T-helper 2 cell treated with Interferon-gamma antibody and Interleukin-4, amounts not matched to agents 5 μg/mL and 100 μg/mL, for 36 hours (primary cell): ENCODE data around the gene OLA1.

Experiments used
- DNase-seq: peaks from one replicate; pipeline ENCODE4 v3.0.0; 2021; ENCODE audit warnings: low spot score
- H3K27ac Mint-ChIP-seq: one replicate; pipeline ENCODE4 v1.8.0; 2021; ENCODE audit warnings: mild to moderate bottlenecking, mixed read lengths
- H3K27me3 Mint-ChIP-seq: one replicate; pipeline ENCODE4 v1.8.0; 2021; ENCODE audit warnings: low read depth, mixed read lengths
- H3K36me3 Mint-ChIP-seq: one replicate; pipeline ENCODE4 v1.8.0; 2021; ENCODE audit warnings: low read depth, mixed read lengths
- H3K4me1 Mint-ChIP-seq: one replicate; pipeline ENCODE4 v1.8.0; 2021; ENCODE audit warnings: low read depth, mixed read lengths
- H3K4me3 Mint-ChIP-seq: one replicate; pipeline ENCODE4 v1.8.0; 2022; ENCODE audit warnings: mild to moderate bottlenecking, moderate library complexity, mixed read lengths
- H3K9me3 Mint-ChIP-seq: one replicate; pipeline ENCODE4 v1.8.0; 2021; ENCODE audit warnings: mixed read lengths

OLA1 gene

DNA sequence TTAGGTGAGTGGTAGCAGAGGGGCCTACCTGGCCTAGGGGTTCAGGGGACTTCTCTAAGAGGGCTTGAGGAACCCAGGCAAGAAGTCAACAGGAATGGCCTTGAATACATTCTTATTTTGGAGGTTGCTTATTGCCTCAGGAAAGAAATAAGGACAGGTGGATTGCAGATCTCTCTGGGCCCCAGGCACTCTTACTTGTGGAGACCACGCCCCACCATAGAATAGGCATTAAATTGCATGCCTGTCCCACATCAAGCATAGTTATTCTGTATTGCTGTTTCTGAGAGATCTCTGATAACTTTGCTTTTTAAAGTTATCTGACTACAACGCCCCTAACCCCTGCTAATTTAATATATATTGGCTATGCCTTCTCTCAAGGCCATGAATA lies 215.2 kb downstream of the OLA1 start:
- H3K4me1 Mint-ChIP-seq: peaks cover 5% of the 10 kb centered on the region
- H3K27me3 Mint-ChIP-seq: no peaks in the 10 kb centered on the region
- no peak for DNase-seq
- H3K36me3 Mint-ChIP-seq: no peaks in the 10 kb centered on the region
- H3K9me3 Mint-ChIP-seq: no peaks in the 10 kb centered on the region
- H3K4me3 Mint-ChIP-seq: no peak overlapping the region
- H3K27ac Mint-ChIP-seq: no peak overlapping the region

DNA sequence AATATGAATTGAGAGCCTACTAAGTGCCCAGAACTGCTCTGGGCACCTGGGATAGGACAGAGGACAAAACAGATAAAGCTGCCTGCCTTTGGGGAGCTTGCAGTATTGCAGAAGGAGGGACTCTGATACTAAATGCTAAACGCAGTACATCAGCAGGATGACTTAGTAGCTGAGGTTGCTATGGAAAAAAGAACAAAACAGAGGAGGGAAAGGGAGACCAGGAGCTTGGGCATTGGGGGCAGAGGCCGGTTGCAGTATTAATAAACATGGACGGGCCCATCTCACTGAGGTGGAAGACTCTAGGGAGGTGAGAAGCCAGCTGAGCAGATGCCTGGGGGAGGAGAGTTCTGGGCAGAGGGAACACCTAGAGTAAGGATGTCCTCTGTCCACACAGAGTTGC lies 217.1 kb downstream of the OLA1 start:
- H3K4me3 Mint-ChIP-seq: no peak overlapping the region
- no peaks in the 10 kb centered on the region for H3K27me3 Mint-ChIP-seq
- no peaks in the 10 kb centered on the region for H3K36me3 Mint-ChIP-seq
- peaks cover 3% of the 10 kb centered on the region for H3K4me1 Mint-ChIP-seq
- DNase-seq: no peak
- no peaks in the 10 kb centered on the region for H3K9me3 Mint-ChIP-seq
- no peak overlapping the region for H3K27ac Mint-ChIP-seq

DNA sequence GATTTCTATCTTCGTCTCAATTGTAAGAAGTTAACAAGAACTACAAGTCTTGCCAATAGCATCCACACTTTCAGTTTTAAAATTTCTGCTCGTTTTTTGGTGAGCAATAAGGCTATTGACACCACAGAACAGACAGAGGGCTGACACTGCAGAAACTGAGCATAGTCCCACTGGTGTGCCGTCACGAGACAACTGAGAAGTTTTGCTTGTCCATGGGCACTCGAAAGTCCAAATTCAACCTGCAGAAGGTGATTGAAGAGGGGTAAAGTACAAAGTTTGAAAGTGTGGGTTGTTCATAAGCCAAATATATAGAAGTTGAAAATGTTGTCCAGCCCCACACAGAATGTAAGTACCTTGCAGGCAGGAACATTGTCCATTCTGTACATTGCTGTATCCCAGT lies 219.4 kb downstream of the OLA1 start:
- DNase-seq: no peak
- H3K36me3 Mint-ChIP-seq: no peaks in the 10 kb centered on the region
- peaks cover 3% of the 10 kb centered on the region for H3K4me1 Mint-ChIP-seq
- H3K27ac Mint-ChIP-seq: no peak overlapping the region
- no peak overlapping the region for H3K4me3 Mint-ChIP-seq
- H3K27me3 Mint-ChIP-seq: no peaks in the 10 kb centered on the region
- peaks cover 4% of the 10 kb centered on the region for H3K9me3 Mint-ChIP-seq

DNA sequence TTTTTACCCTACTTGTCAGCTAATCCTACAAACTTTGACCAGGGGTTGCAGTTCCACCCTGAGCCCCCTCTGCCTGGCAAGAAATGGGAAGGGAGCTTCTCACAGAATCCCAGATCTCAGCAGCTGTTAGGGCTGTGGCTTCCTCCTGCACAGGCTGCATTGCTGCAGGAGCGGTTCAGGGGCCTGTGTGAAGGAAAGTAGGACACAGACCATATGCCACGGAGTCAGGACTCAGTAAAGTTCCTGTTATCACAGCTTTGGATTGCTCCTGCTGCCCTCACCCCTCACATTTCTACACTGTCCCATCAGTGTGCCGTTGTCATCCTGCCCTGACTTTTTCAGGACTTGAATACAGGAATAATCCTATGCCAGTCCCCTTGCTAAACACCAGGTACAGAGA lies 220.4 kb downstream of the OLA1 start:
- H3K27me3 Mint-ChIP-seq: no peaks in the 10 kb centered on the region
- H3K36me3 Mint-ChIP-seq: no peaks in the 10 kb centered on the region
- H3K4me3 Mint-ChIP-seq: no peak overlapping the region
- no peak overlapping the region for H3K27ac Mint-ChIP-seq
- DNase-seq: no peak
- H3K9me3 Mint-ChIP-seq: peaks cover 5% of the 10 kb centered on the region
- peaks cover 3% of the 10 kb centered on the region for H3K4me1 Mint-ChIP-seq

DNA sequence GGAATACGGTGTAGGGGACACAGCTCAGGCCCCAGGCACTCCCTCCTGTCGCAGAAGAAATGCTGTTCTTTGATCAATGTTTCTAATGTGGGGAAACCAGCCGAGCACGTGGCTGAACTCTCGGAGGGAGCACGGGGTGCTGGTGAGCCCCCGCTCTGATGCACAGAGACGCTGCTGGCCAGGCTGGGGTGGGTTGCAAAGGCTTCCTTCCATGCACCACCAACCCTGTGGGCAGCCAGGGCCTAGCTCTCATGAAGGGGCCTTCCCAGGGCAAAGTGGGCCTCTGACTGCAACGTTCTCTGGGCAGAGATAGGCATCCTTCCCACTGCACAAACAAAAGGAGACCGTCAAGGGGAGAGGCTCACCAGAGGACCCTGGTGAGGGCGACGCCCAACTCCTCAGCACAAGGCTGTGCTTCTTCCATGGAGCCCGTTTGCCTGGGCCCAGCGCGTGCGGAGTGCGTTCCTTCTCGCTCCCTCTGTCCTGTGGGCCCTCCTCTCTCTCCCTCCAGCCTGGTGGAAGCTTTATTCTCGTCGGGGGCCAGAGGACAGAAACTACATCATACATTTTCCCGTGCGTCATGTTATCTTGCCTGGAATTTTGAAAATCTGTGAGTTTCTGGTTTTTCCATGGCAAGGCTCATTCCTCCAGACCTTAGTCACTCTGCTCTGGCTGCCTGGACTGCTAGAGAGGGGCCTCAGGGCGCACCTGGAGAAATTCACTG lies 222.0 kb downstream of the OLA1 start:
- Mint-ChIP-seq H3K27ac (no peak overlapping the region), H3K4me3 (no peak overlapping the region), H3K9me3 (peaks cover 5% of the 10 kb centered on the region), H3K4me1 (no peaks in the 10 kb centered on the region), H3K36me3 (no peaks in the 10 kb centered on the region), H3K27me3 (no peaks in the 10 kb centered on the region)
- no peak for DNase-seq

DNA sequence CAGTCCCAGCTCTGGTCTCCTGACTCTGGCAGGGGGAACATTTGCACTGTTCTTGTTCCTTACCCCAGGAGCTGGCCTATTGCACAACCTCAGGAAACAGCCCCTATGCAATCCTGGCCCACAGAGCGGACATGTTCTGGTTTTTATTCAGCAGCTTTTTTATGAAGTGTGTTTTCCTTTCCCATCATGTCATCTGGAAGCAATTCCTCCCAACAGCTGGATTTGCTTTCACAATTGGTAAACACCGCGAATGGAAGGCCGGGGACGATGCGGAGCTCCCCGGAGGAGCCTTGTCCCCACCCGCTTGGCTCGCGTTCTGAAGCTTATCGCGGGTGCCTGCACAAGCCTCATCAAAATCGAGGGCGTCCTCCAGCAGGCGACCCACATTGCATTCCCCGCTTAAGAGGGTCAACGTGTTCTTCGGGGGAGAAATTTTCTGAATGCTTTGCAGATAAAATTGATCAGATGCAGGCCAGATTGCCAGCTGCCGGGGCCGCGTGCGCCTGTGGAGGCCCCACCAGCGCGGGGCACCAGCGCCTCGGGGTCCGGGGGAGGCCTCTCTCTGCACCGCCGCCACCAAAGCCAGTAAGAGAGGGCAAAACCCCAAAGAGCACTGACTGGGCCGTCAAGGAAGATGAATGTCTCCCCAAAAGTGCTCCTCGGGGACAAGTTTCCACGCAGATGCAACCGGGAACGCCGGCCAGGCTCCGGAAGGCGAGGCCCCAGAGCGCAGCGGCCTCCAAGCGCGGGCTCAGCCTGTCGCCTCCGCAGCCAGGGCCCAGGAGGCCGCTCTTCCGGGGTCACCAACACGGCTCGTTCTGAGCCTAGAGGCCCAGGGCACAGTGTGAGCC lies 222.8 kb downstream of the OLA1 start:
- no peaks in the 10 kb centered on the region for H3K4me1 Mint-ChIP-seq
- no peaks in the 10 kb centered on the region for H3K27me3 Mint-ChIP-seq
- no peaks in the 10 kb centered on the region for H3K36me3 Mint-ChIP-seq
- no peak overlapping the region for H3K4me3 Mint-ChIP-seq
- no peak overlapping the region for H3K27ac Mint-ChIP-seq
- no peak for DNase-seq
- peaks cover 5% of the 10 kb centered on the region for H3K9me3 Mint-ChIP-seq

DNA sequence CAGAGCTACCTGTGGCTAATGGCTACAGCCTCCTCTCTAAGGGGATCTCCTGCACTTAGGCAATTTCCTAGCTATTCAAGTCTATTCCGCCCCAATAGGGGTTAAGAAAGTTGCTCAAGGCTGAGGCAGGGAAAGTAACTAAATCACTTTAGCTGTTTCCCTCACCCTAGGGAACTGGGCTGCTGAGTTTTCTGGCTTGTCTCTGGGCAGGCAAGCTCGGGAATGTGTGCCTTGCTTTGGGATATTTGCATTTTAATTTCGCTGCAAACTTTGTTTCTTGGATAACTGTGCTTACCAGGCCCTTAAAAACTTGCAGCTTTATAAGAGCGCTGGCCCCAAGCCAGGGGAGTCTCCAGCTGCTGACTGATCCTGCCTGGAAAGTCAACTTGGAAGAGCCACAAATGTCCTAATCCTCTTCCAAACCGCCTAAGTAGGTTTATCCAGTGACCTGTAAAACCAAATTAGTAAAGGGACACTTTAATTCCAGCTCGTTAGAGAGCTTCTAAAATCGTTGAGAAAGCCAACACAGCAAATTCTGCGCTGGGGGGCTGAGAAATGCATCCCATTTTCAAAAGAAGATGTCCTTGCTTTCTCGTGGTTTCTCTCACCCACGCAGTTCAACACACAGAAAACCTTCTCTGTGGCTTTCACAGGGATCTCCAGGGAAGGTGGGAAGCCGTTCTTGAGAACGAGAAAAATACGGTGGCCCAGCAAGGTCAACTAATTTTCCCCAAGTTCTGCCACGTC lies 223.6 kb downstream of the OLA1 start:
- no peak overlapping the region for H3K27ac Mint-ChIP-seq
- H3K36me3 Mint-ChIP-seq: no peaks in the 10 kb centered on the region
- H3K4me3 Mint-ChIP-seq: no peak overlapping the region
- H3K4me1 Mint-ChIP-seq: no peaks in the 10 kb centered on the region
- peaks cover 5% of the 10 kb centered on the region for H3K9me3 Mint-ChIP-seq
- H3K27me3 Mint-ChIP-seq: no peaks in the 10 kb centered on the region
- no peak for DNase-seq

DNA sequence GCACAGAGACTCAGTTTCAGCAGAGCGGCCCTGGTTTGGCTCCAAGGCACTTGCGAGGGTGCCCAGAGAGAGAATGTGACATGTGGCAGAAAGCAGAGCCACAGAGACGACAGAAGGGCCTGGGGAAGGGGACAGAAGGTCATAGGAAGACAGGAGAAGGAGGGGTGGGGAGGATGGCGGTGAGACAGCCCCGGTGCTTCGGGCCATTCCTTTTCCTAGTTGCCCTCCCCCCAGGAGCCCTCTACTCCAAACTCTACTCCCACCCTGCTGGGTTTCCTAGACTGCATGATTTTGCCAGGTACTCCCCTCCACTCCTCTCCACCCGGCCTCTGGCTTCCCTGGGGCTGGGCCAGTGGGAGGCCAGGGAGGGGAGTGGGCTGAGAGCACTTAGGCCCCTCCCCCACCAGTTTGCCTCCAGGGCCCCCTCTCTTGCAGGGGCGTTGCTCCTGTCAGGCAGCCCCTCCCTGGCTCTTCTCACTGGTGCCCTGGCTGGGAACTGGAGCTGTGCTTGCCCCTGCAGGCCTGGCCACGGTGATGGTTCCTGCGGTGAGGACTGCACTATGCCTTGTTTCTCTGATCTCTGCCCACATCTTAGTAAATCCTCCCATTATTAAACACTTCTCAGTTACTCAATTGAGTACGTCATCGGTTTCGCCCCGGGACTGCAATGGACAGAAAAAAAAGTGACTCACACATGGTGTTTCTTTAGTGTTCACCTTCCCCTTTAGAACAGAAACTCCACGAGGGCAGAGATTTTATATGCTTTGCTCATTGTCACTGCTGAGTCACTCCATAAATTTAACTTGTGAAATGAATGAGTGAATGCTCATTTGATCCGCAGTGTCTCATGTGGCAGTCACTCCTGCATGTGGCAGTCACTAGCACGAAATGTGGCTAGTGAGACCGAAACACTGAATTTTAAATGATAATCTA lies 224.5 kb downstream of the OLA1 start:
- H3K4me3 Mint-ChIP-seq: no peak overlapping the region
- DNase-seq: peak; percentile 57

More for the DNA sequence above, 224.5 kb downstream of the OLA1 start:
- Mint-ChIP-seq H3K4me1 (no peaks in the 10 kb centered on the region), H3K27me3 (no peaks in the 10 kb centered on the region), H3K36me3 (no peaks in the 10 kb centered on the region), H3K9me3 (peaks cover 5% of the 10 kb centered on the region), H3K27ac (no peak overlapping the region)
